Neutrophil (primary cell): Measurements from ENCODE around the gene PRLR.

Experiments used
- H3K27ac ChIP-seq: fragments of 200-600 bp; sonication (generic); 2 replicates; pipeline ENCODE4 v1.5.1; 2016; ENCODE audit warnings: mild to moderate bottlenecking, moderate library complexity
- H3K27me3 ChIP-seq: fragments of 200-600 bp; sonication (generic); 2 replicates; pipeline ENCODE4 v1.6.0; 2016; ENCODE audit warnings: mild to moderate bottlenecking
- H3K36me3 ChIP-seq: fragments of 200-600 bp; sonication (generic); 2 replicates; pipeline ENCODE4 v1.5.1; 2017
- H3K4me1 ChIP-seq, 2 experiments: fragments of 200-600 bp in 1 of 2; sonication (generic) in 1 of 2; 1 replicate in 1 of 2; 2 replicates in 1 of 2; pipeline versions ENCODE4 v1.5.1 to v1.6.1; 2013 to 2016; ENCODE audit warnings: low read depth in 1 of 2, low read length in 1 of 2, mild to moderate bottlenecking in 1 of 2, moderate library complexity in 1 of 2; ENCODE audit not compliant: control insufficient read depth in 1 of 2, insufficient read depth in 1 of 2
- H3K4me3 ChIP-seq, 2 experiments: fragments of 200-600 bp in 1 of 2; sonication (generic) in 1 of 2; 1 replicate in 1 of 2; 2 replicates in 1 of 2; pipeline ENCODE4 v1.5.1; 2013 to 2016; ENCODE audit warnings: low read depth in 1 of 2, low read length in 1 of 2, mild to moderate bottlenecking in 1 of 2, moderate library complexity in 1 of 2
- H3K9me3 ChIP-seq: fragments of 200-600 bp; sonication (generic); 2 replicates; pipeline ENCODE4 v1.5.1; 2016
- TF ChIP-seq, protein P1 (sequence below): fragments of 200-600 bp; sonication (generic); IDR thresholded peaks from 2 replicates; pipeline ENCODE4 v1.5.1; 2016; ENCODE audit warnings: antibody characterized with exemption

Gene PRLR

DNA sequence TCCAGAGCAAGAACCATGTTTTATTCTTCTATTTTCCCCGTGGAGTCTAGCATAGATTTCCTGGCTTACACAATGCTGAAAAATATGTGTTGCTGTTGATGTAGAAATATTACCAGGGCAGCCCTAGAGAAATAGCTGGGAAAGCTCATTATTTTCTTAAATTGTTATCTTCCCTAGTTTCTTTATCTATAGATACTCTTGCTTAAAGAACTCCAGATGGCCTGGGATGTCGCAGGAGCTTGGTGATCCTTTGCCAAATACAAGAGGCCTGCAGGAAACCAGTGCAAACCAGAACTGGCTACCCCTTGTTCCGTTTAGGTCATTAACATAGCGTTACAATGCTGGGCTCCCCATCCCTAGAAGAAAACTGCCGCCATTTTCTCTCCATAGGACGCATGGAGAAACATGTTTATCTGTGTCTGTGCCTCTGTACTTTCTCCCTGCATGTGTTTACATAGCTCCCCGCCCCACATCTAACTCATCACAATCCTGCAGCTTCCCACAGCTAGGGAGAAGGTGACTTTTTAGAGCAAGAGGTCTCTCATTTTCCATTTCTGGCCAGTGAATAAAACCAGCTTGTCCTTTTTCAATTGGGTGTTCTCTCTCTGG lies 6.4 kb downstream of the PRLR start:
- TF ChIP-seq, protein P1, sequence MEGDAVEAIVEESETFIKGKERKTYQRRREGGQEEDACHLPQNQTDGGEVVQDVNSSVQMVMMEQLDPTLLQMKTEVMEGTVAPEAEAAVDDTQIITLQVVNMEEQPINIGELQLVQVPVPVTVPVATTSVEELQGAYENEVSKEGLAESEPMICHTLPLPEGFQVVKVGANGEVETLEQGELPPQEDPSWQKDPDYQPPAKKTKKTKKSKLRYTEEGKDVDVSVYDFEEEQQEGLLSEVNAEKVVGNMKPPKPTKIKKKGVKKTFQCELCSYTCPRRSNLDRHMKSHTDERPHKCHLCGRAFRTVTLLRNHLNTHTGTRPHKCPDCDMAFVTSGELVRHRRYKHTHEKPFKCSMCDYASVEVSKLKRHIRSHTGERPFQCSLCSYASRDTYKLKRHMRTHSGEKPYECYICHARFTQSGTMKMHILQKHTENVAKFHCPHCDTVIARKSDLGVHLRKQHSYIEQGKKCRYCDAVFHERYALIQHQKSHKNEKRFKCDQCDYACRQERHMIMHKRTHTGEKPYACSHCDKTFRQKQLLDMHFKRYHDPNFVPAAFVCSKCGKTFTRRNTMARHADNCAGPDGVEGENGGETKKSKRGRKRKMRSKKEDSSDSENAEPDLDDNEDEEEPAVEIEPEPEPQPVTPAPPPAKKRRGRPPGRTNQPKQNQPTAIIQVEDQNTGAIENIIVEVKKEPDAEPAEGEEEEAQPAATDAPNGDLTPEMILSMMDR, result no peak
- no peaks in the 10 kb centered on the region for H3K4me1 ChIP-seq
- H3K9me3 ChIP-seq, result no peaks in the 10 kb centered on the region
- peaks cover 32% of the 10 kb centered on the region for H3K27me3 ChIP-seq
- H3K27ac ChIP-seq, result no peak overlapping the region
- H3K4me3 ChIP-seq, result no peak overlapping the region
- H3K36me3 ChIP-seq, result no peaks in the 10 kb centered on the region

DNA sequence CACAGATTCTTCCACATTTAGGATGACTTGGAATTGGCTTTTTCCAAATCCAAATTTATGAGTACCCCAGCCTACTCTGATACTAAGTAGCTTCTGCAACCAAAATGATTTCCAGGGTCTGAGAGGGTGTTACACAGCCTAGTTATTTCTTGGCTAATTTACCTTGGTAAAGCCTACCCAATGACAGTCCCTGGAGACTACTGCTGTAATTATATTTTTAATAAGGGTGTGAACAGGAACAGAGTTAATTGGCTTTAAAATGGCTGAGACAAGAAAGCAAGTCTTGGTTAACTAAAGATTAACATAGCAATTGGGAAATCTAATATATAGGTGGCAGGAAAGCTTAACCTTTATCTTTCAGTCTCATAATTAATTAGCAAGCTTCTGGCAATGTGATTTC lies 9.3 kb downstream of the PRLR start:
- Histone ChIP-seq H3K36me3 (no peaks in the 10 kb centered on the region), H3K4me3 (no peak overlapping the region), H3K27ac (no peak overlapping the region), H3K9me3 (no peaks in the 10 kb centered on the region), H3K4me1 (no peaks in the 10 kb centered on the region), H3K27me3 (peaks cover 3% of the 10 kb centered on the region)
- TF ChIP-seq, protein P1, result no peak

DNA sequence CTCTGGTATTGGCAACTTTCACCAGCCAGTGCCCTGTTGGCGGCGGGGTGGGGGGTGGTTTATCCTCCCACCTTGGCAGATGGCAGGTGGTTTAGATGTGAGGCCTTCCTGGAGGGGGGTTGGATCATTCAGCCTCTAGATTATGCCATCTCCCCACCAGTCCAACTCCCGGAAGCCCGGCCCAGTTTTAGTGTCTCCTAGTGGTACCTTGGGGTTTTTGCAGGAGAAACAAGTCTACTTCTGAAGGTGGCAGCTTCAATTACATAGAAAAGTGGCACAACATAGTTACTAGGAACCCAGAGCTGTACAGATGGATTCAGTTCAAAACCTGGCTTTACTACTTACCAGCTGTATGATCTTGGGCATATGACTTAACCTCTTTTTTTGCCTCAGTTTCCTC lies 11.3 kb downstream of the PRLR start:
- TF ChIP-seq, protein P1, result no peak
- Histone ChIP-seq H3K27ac (no peak overlapping the region), H3K9me3 (no peaks in the 10 kb centered on the region), H3K27me3 (no peaks in the 10 kb centered on the region), H3K4me1 (no peaks in the 10 kb centered on the region), H3K4me3 (no peak overlapping the region), H3K36me3 (no peaks in the 10 kb centered on the region)

DNA sequence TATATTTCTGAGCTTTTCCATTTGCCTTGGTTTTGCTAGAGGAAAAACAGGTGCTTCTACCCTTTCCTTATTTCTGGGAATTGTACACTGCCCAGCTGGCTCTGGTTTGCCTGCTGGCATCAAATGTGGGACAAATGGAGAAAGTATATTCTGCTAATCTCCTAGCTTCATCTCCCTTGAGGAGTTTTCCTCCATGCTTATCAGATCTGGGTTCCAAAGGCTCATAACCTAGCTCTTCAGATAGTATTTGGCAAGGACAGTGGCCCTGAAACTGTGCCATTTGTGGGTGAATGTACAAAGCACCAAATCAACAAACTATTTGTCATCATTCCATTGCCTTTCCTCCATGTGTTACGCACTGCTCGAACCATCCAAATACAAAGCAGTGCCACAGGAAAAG lies 16.2 kb downstream of the PRLR start:
- TF ChIP-seq, protein P1, result no peak
- no peaks in the 10 kb centered on the region for H3K27me3 ChIP-seq
- no peaks in the 10 kb centered on the region for H3K9me3 ChIP-seq
- no peak overlapping the region for H3K4me3 ChIP-seq
- H3K36me3 ChIP-seq, result no peaks in the 10 kb centered on the region
- no peaks in the 10 kb centered on the region for H3K4me1 ChIP-seq
- H3K27ac ChIP-seq, result no peak overlapping the region

DNA sequence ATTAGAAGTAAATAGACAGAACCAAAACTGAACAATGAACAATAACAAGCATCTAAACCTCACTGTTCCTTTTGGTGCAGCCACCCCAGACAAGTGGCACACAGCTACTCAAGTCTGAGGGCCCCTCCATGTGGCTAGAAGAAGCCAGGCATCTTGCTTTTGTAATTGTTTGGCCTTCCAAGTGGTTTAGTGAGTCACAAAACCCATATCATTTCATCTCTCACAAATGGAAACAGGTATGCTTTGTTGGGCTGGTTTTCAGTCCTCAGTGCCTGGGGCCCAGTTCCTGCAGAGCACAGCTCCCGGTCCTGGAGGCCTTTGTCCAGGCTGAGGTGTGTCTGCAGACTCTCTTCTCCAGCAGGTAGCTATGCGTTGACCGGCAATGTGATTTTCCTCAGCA lies 16.7 kb downstream of the PRLR start:
- Histone ChIP-seq H3K27me3 (no peaks in the 10 kb centered on the region), H3K4me1 (no peaks in the 10 kb centered on the region), H3K27ac (no peak overlapping the region), H3K36me3 (no peaks in the 10 kb centered on the region), H3K9me3 (no peaks in the 10 kb centered on the region), H3K4me3 (no peak overlapping the region)
- TF ChIP-seq, protein P1, result no peak
